HCT116 (cell line): ENCODE data around the gene CCDC188.

Experiments used
- EZH2 ChIP-seq: fragments of 200-600 bp; sonication (generic); IDR thresholded peaks from 2 replicates; pipeline ENCODE4 v1.6.1; 2017; ENCODE audit warnings: antibody characterized with exemption, mixed run types
- JUND ChIP-seq: IDR thresholded peaks from 2 replicates; pipeline ENCODE4 v1.6.1; 2012
- POLR2AphosphoS5 ChIP-seq: IDR thresholded peaks from 2 replicates; pipeline ENCODE4 v1.6.1; 2011; ENCODE audit warnings: mild to moderate bottlenecking, low read depth, low read length, moderate library complexity
- ZNF274 ChIP-seq: fragments of 200-500 bp; sonication (Bioruptor generic); IDR thresholded peaks from 2 replicates; pipeline ENCODE4 v1.6.1; 2014; ENCODE audit warnings: mild to moderate bottlenecking, low read depth, low read length, inconsistent platforms
- TF ChIP-seq, protein P1 (sequence below), 3 experiments: fragments of 200-600 bp in 1 of 3; sonication (generic) in 1 of 3; IDR thresholded peaks in 2 of 3; conservative IDR thresholded peaks in 1 of 3; 2 replicates each; pipeline ENCODE4 v1.5.1; 2012 to 2017; ENCODE audit warnings: low read depth in 2 of 3, low read length in 2 of 3, antibody characterized with exemption in 1 of 3, borderline replicate concordance in 1 of 3, control low read depth in 1 of 3, mild to moderate bottlenecking in 1 of 3, mixed read lengths in 1 of 3, mixed run types in 1 of 3, moderate library complexity in 1 of 3; ENCODE audit not compliant: insufficient read depth in 1 of 3

DNA sequence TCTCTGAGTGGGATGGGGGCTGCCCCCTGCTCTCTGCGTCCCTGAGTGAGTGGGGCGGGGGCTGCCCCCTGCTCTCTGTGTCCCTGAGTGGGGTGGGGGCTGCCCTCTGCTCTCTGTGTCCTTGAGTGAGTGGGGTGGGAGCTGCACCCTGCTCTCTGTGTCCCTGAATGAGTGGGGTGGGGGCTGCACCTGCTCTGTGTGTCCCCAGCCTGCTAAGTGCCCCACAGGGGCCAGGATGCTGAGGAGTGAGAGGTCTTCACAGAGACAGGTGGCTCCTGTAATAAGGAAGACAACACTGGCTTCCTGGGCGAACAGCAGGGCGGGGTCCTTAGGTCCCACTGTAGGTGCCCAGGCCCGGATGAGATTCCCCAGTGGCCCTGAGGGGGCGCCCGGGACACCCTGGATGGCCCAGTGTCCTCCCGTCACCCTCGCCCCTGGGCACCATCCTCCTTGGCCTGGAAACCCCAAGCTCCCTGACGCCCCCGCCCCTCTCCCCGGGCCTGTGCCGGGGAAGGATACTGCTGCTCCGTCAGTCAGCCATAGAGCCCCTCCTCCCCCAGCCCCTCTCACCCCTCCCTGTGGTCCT, 3.8 kb upstream of the CCDC188 start:
- TF ChIP-seq POLR2AphosphoS5, result no peak
- TF ChIP-seq, protein P1, sequence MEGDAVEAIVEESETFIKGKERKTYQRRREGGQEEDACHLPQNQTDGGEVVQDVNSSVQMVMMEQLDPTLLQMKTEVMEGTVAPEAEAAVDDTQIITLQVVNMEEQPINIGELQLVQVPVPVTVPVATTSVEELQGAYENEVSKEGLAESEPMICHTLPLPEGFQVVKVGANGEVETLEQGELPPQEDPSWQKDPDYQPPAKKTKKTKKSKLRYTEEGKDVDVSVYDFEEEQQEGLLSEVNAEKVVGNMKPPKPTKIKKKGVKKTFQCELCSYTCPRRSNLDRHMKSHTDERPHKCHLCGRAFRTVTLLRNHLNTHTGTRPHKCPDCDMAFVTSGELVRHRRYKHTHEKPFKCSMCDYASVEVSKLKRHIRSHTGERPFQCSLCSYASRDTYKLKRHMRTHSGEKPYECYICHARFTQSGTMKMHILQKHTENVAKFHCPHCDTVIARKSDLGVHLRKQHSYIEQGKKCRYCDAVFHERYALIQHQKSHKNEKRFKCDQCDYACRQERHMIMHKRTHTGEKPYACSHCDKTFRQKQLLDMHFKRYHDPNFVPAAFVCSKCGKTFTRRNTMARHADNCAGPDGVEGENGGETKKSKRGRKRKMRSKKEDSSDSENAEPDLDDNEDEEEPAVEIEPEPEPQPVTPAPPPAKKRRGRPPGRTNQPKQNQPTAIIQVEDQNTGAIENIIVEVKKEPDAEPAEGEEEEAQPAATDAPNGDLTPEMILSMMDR (IDR thresholded peaks at IDR 0.05 in 2 of 3, conservative IDR thresholded peaks at IDR 0.05 in 1 of 3; ENCODE audit: borderline replicate concordance in 1 of 3, insufficient read depth in 1 of 3, low read depth in 2 of 3, low read length in 2 of 3), result peak in 2 of 3 experiments; percentile 40 to 41; a peak in 3 of 6 replicates
- TF ChIP-seq EZH2, result no peak
- TF ChIP-seq JUND, result no peak
- no peak for TF ChIP-seq ZNF274
